Fibroblast of pulmonary artery (primary cell): ENCODE measurements around the gene RABGAP1.

ENCODE experiments used
- DNase-seq: peaks from one replicate; pipeline ENCODE4 v3.0.0-alpha.2; 2010; ENCODE audit warnings: low read depth
- H3K4me3 ChIP-seq: replicated peaks from 2 replicates; pipeline ENCODE4 v1.5.1; 2011; ENCODE audit warnings: low read depth, mild to moderate bottlenecking, control low read depth, low read length, moderate library complexity
- TF ChIP-seq, protein P1 (sequence below): IDR thresholded peaks from 2 replicates; pipeline ENCODE4 v1.5.1; 2011; ENCODE audit warnings: mild to moderate bottlenecking, control low read depth, low read length, inconsistent platforms; ENCODE audit errors: missing control alignments

Gene RABGAP1

GRCh38 chr9:122931226-122932121, 9.3 kb upstream of the RABGAP1 start, which contains the start of gene ZBTB26:
ZBTB26 (minus strand) TSS chr9:122931512; CDS start chr9:122919934, 11,578 bp downstream.
- peak within 1 kb of the TSS; percentile 93 for H3K4me3 ChIP-seq
- TF ChIP-seq, protein P1, sequence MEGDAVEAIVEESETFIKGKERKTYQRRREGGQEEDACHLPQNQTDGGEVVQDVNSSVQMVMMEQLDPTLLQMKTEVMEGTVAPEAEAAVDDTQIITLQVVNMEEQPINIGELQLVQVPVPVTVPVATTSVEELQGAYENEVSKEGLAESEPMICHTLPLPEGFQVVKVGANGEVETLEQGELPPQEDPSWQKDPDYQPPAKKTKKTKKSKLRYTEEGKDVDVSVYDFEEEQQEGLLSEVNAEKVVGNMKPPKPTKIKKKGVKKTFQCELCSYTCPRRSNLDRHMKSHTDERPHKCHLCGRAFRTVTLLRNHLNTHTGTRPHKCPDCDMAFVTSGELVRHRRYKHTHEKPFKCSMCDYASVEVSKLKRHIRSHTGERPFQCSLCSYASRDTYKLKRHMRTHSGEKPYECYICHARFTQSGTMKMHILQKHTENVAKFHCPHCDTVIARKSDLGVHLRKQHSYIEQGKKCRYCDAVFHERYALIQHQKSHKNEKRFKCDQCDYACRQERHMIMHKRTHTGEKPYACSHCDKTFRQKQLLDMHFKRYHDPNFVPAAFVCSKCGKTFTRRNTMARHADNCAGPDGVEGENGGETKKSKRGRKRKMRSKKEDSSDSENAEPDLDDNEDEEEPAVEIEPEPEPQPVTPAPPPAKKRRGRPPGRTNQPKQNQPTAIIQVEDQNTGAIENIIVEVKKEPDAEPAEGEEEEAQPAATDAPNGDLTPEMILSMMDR = no peak
- DNase-seq = peak; percentile 94

- no peak for DNase-seq
- TF ChIP-seq, protein P1 = no peak
- H3K4me3 ChIP-seq = no peak overlapping the region
These were observed 4.4 kb upstream of the RABGAP1 start for GRCh38 chr9:122936464-122936863.

DNA sequence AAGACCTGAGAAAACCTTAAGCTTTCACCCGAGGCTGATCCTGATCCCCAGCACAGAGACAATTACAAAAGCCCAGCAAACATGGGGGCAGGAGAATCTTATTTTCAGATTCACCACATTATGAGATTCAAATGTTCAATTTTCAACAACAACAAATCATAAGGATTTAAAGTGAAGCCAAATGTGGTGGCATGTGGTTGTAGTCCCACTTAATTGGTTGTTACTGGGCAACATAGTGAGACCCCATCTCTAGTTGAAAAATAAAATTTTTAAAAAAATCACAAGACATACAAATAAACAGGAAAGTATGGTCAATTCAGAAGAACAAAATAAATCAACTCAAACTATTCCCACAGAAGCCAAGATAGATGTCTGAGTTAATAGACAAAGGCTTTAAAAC, 3.9 kb upstream of the RABGAP1 start:
- TF ChIP-seq, protein P1 = no peak
- H3K4me3 ChIP-seq = no peak overlapping the region
- no peak for DNase-seq

DNA sequence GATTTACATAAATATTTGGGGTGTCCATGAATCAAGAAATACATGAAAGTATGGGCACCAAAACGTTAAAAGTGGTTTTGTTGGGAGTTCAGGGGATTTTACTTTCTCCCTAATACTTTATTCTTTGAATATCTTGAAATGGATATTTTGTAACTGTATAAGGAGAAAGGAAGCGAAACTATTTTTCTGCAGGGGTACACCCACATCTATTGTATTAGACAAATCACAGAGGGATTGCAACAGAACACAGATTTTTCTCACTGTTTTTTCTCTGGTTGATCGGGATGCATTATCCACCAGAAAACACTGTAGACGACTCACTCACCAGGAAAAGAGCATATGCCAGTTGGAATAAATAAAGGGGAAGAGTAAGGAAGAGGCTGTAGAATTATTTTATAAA, 1.2 kb upstream of the RABGAP1 start:
- TF ChIP-seq, protein P1 = no peak
- no peak overlapping the region for H3K4me3 ChIP-seq
- DNase-seq = no peak

DNA sequence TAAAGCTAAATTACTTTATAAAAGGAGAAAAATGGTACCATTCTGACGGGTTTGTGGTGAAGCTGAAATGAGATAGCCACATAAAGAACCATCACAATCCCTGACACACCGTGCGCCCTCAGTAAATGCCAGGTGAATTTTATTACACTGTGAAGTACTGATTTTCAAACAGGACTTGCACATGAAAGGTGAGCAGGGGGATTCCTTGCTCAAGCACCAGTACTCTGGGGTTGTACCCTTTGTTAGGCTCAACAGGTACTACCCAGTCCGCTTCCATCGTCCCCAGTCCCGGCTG, 419 bp upstream of the RABGAP1 start:
- TF ChIP-seq, protein P1 = no peak
- DNase-seq = no peak
- peak overlapping the region; percentile 28 for H3K4me3 ChIP-seq

DNA sequence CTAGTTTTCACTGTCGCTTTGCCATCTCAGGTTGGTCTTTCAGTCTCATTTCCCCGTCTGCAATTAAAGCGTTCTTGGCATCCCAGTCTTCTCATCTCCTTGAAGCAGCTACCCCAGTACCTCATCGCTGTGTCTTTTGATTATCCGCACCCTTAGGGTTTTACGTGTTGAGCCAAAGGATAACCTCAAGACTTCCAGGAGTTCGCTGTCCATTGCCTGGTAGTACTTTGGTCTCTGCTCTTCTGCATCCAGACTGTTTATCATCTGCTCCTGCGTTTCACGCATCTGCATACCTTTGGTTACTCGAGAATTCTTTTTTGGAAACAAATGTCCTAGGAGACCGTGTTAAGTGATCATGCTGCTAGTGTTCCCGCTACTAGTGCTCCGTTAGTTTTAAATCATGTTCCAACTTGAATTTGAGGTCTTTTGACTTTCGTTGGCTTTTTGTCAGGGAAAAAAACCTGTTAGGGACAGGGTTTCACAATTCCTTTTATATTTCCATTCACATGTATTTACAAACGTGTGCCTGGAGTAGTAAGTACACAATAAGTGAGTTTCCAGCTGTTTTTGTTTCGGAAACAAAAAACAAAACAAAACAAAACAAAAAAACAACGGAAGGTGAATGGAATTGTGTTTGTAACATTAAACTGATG, 888 bp downstream of the RABGAP1 start:
- TF ChIP-seq, protein P1 = no peak
- peak; percentile 55 for DNase-seq

More for the DNA sequence above, 888 bp downstream of the RABGAP1 start:
- peak overlapping the region; percentile 94 for H3K4me3 ChIP-seq
